HEK293T (cell line): Measurements from ENCODE around the gene TMEM97.

Experiments used
- FOXM1 ChIP-seq: fragments of 450-650 bp; IDR thresholded peaks from 2 replicates; pipeline ENCODE4 v1.6.1; 2017; ENCODE audit warnings: mild to moderate bottlenecking, borderline replicate concordance
- L3MBTL2 ChIP-seq: fragments of 450-650 bp; conservative IDR thresholded peaks from 2 replicates; pipeline ENCODE4 v1.6.1; 2016; ENCODE audit warnings: mild to moderate bottlenecking
- SP1 ChIP-seq: fragments of 450-650 bp; IDR thresholded peaks from 2 replicates; pipeline ENCODE4 v1.6.1; 2017
- TARDBP ChIP-seq: fragments of 450-650 bp; IDR thresholded peaks from 2 replicates; pipeline ENCODE4 v1.6.1; 2016

DNA sequence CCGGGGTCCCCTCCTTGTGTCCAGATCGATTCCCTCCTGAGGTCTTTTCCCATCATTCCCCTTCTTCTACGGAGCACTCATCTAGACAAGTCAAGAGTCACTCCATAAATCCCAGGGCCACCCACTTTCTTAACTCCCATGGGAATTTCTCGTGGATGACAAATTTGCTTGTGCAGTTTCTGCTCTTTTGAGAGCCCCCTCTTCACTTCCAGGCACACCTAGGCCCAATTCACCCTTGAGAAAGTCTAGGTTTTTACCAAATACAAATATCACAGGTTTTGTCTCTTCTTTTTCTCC lies 38.8 kb downstream of the TMEM97 start:
- no peak for TF ChIP-seq L3MBTL2
- TF ChIP-seq TARDBP = no peak
- TF ChIP-seq FOXM1 = no peak
- TF ChIP-seq SP1 = no peak
